Neural cell (in vitro differentiated cells): ENCODE results near the gene KCNIP4. TPM values are rescaled to one million over a fixed set of nuclear protein-coding genes. Genes with fewer than 3 reads are reported as not detected.

Experiments
- H2AFZ ChIP-seq: fragments of 200-600, 300-800 bp; sonication (generic), shearing (Covaris generic); 2 replicates; pipeline ENCODE4 v1.6.0; 2014; ENCODE audit warnings: low read depth, mild to moderate bottlenecking, antibody characterized with exemption, low read length, moderate library complexity
- H3F3A ChIP-seq: fragments of 200-600 bp; shearing (Covaris generic); 2 replicates; pipeline ENCODE4 v1.6.1; 2016; ENCODE audit warnings: mild to moderate bottlenecking, moderate library complexity, mixed read lengths, antibody characterized with exemption, low read length; ENCODE audit not compliant: insufficient read depth, poor library complexity, severe bottlenecking
- H3K27ac ChIP-seq: fragments of 200-600, 300-800 bp; sonication (generic), shearing (Covaris generic); 2 replicates; pipeline ENCODE4 v1.5.1; 2014; ENCODE audit warnings: mild to moderate bottlenecking, low read length, moderate library complexity
- H3K27me3 ChIP-seq: fragments of 300-800, 200-600 bp; sonication (generic), shearing (Covaris generic); 2 replicates; pipeline ENCODE4 v1.6.0; 2014; ENCODE audit warnings: mild to moderate bottlenecking, low read depth, low read length, moderate library complexity; ENCODE audit not compliant: insufficient read depth
- H3K36me3 ChIP-seq: fragments of 300-800, 200-600 bp; sonication (generic), shearing (Covaris generic); 2 replicates; pipeline ENCODE4 v1.5.1; 2014; ENCODE audit warnings: mild to moderate bottlenecking, antibody characterized with exemption, low read length, moderate library complexity; ENCODE audit not compliant: insufficient read depth
- H3K4me2 ChIP-seq: fragments of 300-800, 200-600 bp; sonication (generic), shearing (Covaris generic); 2 replicates; pipeline ENCODE4 v1.6.0; 2014; ENCODE audit warnings: mild to moderate bottlenecking, low read length
- H3K4me3 ChIP-seq: fragments of 300-800, 200-600 bp; sonication (generic), shearing (Covaris generic); 2 replicates; pipeline ENCODE4 v1.5.1; 2014; ENCODE audit warnings: mild to moderate bottlenecking, low read length, moderate library complexity
- H3K79me2 ChIP-seq: fragments of 200-600 bp; shearing (Covaris generic); replicated peaks from 2 replicates; pipeline ENCODE4 v1.6.0; 2014; ENCODE audit warnings: mild to moderate bottlenecking, low read length, moderate library complexity; ENCODE audit not compliant: insufficient read depth
- H3K9ac ChIP-seq: fragments of 300-800, 200-600 bp; sonication (generic), shearing (Covaris generic); 2 replicates; pipeline ENCODE4 v1.6.1; 2016; ENCODE audit warnings: mild to moderate bottlenecking, low read length, mixed read lengths
- H3K9me2 ChIP-seq: fragments of 200-600 bp; shearing (Covaris generic); 2 replicates; pipeline ENCODE4 v1.6.1; 2016; ENCODE audit warnings: mild to moderate bottlenecking, low read length, mixed read lengths; ENCODE audit not compliant: insufficient read depth
- H3K9me3 ChIP-seq: fragments of 200-600, 300-800 bp; sonication (generic), shearing (Covaris generic); 2 replicates; pipeline ENCODE4 v1.6.1; 2016; ENCODE audit warnings: mild to moderate bottlenecking, mixed run types, low read length, moderate library complexity, mixed read lengths
- H4K20me1 ChIP-seq: fragments of 200-600 bp; shearing (Covaris generic); 2 replicates; pipeline ENCODE4 v1.6.1; 2016; ENCODE audit warnings: mild to moderate bottlenecking, mixed run types; ENCODE audit not compliant: insufficient read depth
- CTCF ChIP-seq: fragments of 450-650 bp; IDR thresholded peaks from 2 replicates; pipeline ENCODE4 v1.5.1; 2014; ENCODE audit warnings: antibody characterized with exemption, mild to moderate bottlenecking, moderate library complexity; ENCODE audit not compliant: poor library complexity, severe bottlenecking
- EP300 ChIP-seq: fragments of 450-650 bp; conservative IDR thresholded peaks from 2 replicates; pipeline ENCODE4 v1.6.1; 2014; ENCODE audit warnings: antibody characterized with exemption, mild to moderate bottlenecking, moderate library complexity; ENCODE audit not compliant: poor library complexity, severe bottlenecking
- EZH2 ChIP-seq: fragments of 200-600, 300-800 bp; shearing (Covaris generic), sonication (generic); IDR thresholded peaks from 2 replicates; pipeline ENCODE4 v1.6.1; 2014; ENCODE audit warnings: antibody characterized with exemption, low read length, borderline replicate concordance, mild to moderate bottlenecking; ENCODE audit not compliant: insufficient read depth, poor library complexity, severe bottlenecking
- MXI1 ChIP-seq: fragments of 450-650 bp; conservative IDR thresholded peaks from 2 replicates; pipeline ENCODE4 v1.6.1; 2014; ENCODE audit warnings: antibody characterized with exemption, mild to moderate bottlenecking; ENCODE audit not compliant: poor library complexity, severe bottlenecking
- POLR2AphosphoS5 ChIP-seq: IDR thresholded peaks from 2 replicates; pipeline ENCODE4 v1.6.1; 2012
- RAD21 ChIP-seq: fragments of 450-650 bp; conservative IDR thresholded peaks from 2 replicates; pipeline ENCODE4 v1.6.1; 2014; ENCODE audit warnings: antibody characterized with exemption, mild to moderate bottlenecking, moderate library complexity
- REST ChIP-seq: IDR thresholded peaks from 2 replicates; pipeline ENCODE4 v1.6.1; 2012; ENCODE audit warnings: borderline replicate concordance
- SMC3 ChIP-seq: fragments of 450-650 bp; conservative IDR thresholded peaks from 2 replicates; pipeline ENCODE4 v1.6.1; 2014; ENCODE audit warnings: antibody characterized with exemption, mild to moderate bottlenecking, moderate library complexity; ENCODE audit not compliant: poor library complexity
- TAF1 ChIP-seq: IDR thresholded peaks from 2 replicates; pipeline ENCODE4 v1.6.1; 2012; ENCODE audit warnings: low read depth
- polyA plus RNA-seq: library from polyadenylated mRNA; depleted of rRNA; stranded (reverse); fragments of >200 nt; gene quantifications from 2 replicates; pipeline ENCODE4 v1.2.3, GENCODE V29; 2014

Gene KCNIP4
- polyA plus RNA-seq, 1 donor from 2014 or later, result 22.8 TPM

DNA sequence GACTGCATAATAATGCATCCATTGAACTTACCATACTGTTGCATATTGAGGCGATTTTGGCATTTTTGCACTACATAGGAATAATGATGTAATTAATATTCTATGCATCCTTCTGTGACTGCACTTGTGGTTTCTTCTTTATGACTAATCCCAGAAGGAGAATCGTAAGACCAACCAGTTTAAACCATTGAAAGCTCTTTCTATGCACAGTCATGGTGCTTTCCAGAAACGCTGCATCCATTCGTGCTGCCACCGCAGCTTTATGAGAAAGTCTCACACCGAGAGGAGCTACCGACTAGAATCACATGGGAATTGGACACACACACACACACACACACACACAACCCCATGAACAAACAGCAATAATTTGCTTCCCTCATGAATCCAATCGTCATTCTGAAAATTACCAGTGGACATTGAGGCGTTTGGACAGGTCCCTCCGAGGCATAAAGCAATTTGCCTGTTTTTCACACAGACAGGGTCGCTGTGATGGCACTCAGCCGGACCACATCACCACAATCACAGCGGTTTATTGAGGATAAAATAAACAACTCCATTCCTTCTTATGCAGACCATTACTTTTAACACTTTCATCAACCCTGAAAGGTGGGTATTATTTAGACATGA is 1184.1 kb downstream of the KCNIP4 start:
- H3K9me2 ChIP-seq, result no peaks in the 10 kb centered on the region
- H3K9me3 ChIP-seq, result no peaks in the 10 kb centered on the region
- H4K20me1 ChIP-seq, result no peaks in the 10 kb centered on the region
- no peak overlapping the region for H3K9ac ChIP-seq
- no peak overlapping the region for H2AFZ ChIP-seq
- no peaks in the 10 kb centered on the region for H3F3A ChIP-seq
- peak overlapping the region; percentile 5 for H3K4me3 ChIP-seq
- H3K36me3 ChIP-seq, result no peaks in the 10 kb centered on the region
- no peaks in the 10 kb centered on the region for H3K27me3 ChIP-seq
- no peaks in the 10 kb centered on the region for H3K79me2 ChIP-seq
- H3K4me2 ChIP-seq, result no peak overlapping the region
- TF ChIP-seq REST (no peak), EZH2 (no peak), CTCF (no peak), TAF1 (no peak), EP300 (peak; percentile 62), RAD21 (no peak), SMC3 (no peak), POLR2AphosphoS5 (peak; percentile 50), MXI1 (peak; percentile 21)
- H3K27ac ChIP-seq, result no peak overlapping the region

GRCh38 chr4:20761826-20762225 is 1186.7 kb downstream of the KCNIP4 start:
- no peak overlapping the region for H3K4me2 ChIP-seq
- no peak overlapping the region for H2AFZ ChIP-seq
- H3F3A ChIP-seq, result no peaks in the 10 kb centered on the region
- no peaks in the 10 kb centered on the region for H3K9me3 ChIP-seq
- no peaks in the 10 kb centered on the region for H3K36me3 ChIP-seq
- H3K4me3 ChIP-seq, result no peak overlapping the region
- H3K9ac ChIP-seq, result no peak overlapping the region
- H4K20me1 ChIP-seq, result no peaks in the 10 kb centered on the region
- no peak overlapping the region for H3K27ac ChIP-seq
- H3K27me3 ChIP-seq, result no peaks in the 10 kb centered on the region
- H3K9me2 ChIP-seq, result no peaks in the 10 kb centered on the region
- TF ChIP-seq CTCF (no peak), POLR2AphosphoS5 (no peak), EP300 (no peak), SMC3 (no peak), TAF1 (no peak), RAD21 (no peak), MXI1 (no peak), EZH2 (no peak), REST (no peak)
- H3K79me2 ChIP-seq, result no peaks in the 10 kb centered on the region
